Measurements from ENCODE around the gene AHCYL1. TPM values are rescaled to one million over a fixed set of nuclear protein-coding genes. Genes with fewer than 3 reads are reported as not detected.

The AHCYL1 gene
- total RNA-seq, 4 donors from 2014 or later = 82.6 to 102 (median 92.4) TPM

DNA sequence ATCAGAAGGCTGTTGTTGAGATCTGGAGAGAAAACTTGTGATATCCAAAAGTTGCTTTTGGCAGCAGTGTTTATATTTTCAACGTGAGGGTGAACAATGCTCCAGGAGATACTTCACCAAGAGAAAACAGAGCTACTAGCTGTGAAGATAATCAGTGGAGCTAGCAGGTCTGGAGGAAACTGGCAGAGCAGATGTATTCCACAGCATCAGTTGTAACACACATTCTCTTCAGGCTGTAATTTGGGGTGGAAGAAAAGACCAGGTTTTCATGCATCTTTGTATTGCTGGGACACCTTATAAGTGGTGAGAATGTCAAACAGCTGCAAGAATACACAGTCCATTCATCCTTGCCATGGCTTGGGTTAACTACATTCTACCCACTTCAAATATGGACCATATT is 22.0 kb downstream of the AHCYL1 start:
- 11% methylated on average over 1 of the region's 1 CpG; no CpG with 5 or more reads in 1 of the 2 donors for WGBS, 2 donors (ENCODE audit: low coverage in 1 of 2)

DNA sequence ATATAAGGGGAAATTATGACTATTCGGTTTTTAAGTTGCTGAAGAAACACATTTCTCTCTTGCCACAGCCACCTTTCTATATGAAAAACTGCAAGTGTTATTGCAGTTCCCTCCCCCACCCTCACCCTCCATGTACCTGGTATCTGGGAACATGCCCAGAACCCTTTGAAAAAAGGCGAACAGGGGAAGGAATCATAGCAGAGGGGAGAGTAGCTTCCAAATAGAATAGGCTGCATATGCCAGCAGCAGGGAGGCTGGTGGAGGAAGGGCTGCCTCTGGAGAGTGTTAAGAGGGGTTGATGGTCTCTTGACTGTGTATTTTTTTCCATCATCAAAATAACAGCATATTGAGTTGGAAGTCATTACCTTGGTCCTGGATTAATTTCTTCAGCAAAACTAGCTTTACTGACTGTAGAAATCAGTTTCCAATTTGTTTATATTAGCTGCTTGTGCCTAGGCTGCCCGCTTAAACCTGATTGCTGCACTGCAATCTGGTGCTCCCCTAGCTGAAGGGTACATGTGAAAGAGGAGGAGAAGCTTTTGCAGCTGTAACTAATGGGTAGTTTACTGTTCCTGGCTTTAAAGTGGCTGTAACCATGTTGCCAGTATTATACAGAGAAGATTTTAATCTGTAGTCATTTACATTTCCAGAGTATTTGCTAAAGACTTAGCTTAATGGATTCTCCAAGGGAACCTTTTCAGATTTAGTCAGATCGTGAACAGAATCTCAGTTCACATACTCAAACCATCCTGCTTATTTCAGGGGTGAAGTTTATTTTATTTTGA is 22.7 kb downstream of the AHCYL1 start:
- Histone ChIP-seq H3K9me3 (no peaks in the 10 kb centered on the region), H3K27me3 (no peaks in the 10 kb centered on the region), H3K36me3 (peaks cover 0 to 35% of the 10 kb centered on the region in 2 donors), H3K4me3 (no peak overlapping the region), H3K27ac (peak overlapping the region in 3 of 4 donors; percentile 9 to 35 (median 30)), H3K4me1 (peaks cover 38 to 73% (median 41%) of the 10 kb centered on the region in 3 donors)
- no peak for ATAC-seq
- WGBS, 2 donors (ENCODE audit: low coverage in 1 of 2) = 41 to 59% methylated on average over 2 to 4 of the region's 4 CpGs
- TF ChIP-seq, protein P1, sequence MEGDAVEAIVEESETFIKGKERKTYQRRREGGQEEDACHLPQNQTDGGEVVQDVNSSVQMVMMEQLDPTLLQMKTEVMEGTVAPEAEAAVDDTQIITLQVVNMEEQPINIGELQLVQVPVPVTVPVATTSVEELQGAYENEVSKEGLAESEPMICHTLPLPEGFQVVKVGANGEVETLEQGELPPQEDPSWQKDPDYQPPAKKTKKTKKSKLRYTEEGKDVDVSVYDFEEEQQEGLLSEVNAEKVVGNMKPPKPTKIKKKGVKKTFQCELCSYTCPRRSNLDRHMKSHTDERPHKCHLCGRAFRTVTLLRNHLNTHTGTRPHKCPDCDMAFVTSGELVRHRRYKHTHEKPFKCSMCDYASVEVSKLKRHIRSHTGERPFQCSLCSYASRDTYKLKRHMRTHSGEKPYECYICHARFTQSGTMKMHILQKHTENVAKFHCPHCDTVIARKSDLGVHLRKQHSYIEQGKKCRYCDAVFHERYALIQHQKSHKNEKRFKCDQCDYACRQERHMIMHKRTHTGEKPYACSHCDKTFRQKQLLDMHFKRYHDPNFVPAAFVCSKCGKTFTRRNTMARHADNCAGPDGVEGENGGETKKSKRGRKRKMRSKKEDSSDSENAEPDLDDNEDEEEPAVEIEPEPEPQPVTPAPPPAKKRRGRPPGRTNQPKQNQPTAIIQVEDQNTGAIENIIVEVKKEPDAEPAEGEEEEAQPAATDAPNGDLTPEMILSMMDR (IDR thresholded peaks at IDR 0.05) = no peak
- no peak for TF ChIP-seq EP300 (IDR thresholded peaks at IDR 0.05)
- no peak for TF ChIP-seq POLR2AphosphoS5 (IDR thresholded peaks at IDR 0.05)
- no peak for TF ChIP-seq POLR2A (IDR thresholded peaks at IDR 0.05)

More for the DNA sequence above, 22.0 kb downstream of the AHCYL1 start:
- peak overlapping the region in 2 of 4 donors; percentile 30 to 32 for H3K27ac ChIP-seq
- no peaks in the 10 kb centered on the region for H3K27me3 ChIP-seq
- no peak overlapping the region for H3K4me3 ChIP-seq
- no peaks in the 10 kb centered on the region for H3K9me3 ChIP-seq
- H3K36me3 ChIP-seq = peaks cover 0 to 28% of the 10 kb centered on the region in 2 donors
- ATAC-seq = no peak
- TF ChIP-seq EP300 (IDR thresholded peaks at IDR 0.05) = no peak
- TF ChIP-seq POLR2AphosphoS5 (IDR thresholded peaks at IDR 0.05) = no peak
- TF ChIP-seq, protein P1 (IDR thresholded peaks at IDR 0.05) = no peak
- no peak for TF ChIP-seq POLR2A (IDR thresholded peaks at IDR 0.05)
- peaks cover 38 to 70% (median 41%) of the 10 kb centered on the region in 3 donors for H3K4me1 ChIP-seq

DNA sequence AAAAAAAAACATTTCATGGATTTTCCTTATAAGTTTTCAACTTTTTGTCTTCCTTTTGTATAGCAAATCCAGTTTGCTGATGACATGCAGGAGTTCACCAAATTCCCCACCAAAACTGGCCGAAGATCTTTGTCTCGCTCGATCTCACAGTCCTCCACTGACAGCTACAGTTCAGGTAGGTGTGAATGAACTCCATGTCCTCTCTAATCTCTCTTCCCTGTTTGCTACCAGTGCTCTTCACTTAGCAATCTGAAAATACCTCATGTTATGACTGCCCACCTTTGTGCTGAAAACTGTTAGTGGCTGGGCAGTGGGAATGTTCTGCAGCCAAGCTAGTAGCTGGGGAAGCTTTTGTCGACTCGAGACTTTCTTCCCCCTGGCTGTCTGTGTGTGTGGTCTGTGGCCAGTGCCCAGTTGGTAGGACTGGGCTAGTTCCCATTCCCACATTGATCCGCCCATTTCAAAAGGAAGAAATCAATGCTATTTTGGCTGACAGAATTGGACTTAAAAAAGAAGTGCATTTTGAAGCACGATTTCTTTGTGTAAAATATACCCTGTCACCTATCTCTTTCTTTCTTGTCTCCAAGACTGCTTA is 24.5 kb downstream of the AHCYL1 start:
- WGBS, 2 donors (ENCODE audit: low coverage in 1 of 2) = 79 to 87% methylated on average over 3 to 7 of the region's 7 CpGs
- Histone ChIP-seq H3K4me1 (peaks cover 31 to 57% (median 32%) of the 10 kb centered on the region in 3 donors), H3K36me3 (peaks cover 0 to 53% of the 10 kb centered on the region in 2 donors), H3K27me3 (no peaks in the 10 kb centered on the region), H3K9me3 (no peaks in the 10 kb centered on the region), H3K27ac (no peak overlapping the region), H3K4me3 (no peak overlapping the region)
- no peak for ATAC-seq
- TF ChIP-seq POLR2A (IDR thresholded peaks at IDR 0.05) = no peak
- TF ChIP-seq, protein P1 (IDR thresholded peaks at IDR 0.05) = no peak
- TF ChIP-seq POLR2AphosphoS5 (IDR thresholded peaks at IDR 0.05) = no peak
- TF ChIP-seq EP300 (IDR thresholded peaks at IDR 0.05) = no peak

DNA sequence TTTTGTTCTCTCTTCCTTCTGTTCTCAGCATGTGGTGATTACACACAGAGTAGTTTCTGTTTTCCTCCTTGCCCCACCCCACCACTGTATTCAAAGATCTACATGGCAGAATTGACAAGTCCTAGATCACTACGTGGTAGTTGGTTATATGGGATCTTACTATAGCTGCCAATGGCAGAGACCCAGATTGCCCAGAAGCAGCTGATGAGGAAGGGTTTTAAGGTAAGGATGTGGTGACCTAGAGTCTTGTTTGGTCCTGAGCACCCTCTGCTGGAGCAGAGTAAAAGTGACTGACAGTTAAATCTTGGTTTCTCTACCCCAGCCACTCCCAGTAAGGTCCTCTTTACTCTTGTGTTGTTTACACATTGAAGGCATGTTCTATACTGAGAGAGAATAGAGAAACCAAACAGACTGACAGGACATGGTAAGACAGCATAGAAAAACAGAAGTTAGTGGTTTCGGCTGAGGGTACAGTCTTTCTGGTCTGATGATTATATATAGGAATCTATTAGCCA is 27.0 kb downstream of the AHCYL1 start:
- Histone ChIP-seq H3K27me3 (no peaks in the 10 kb centered on the region), H3K27ac (peak overlapping the region in 3 of 4 donors; percentile 2 to 11 (median 4)), H3K36me3 (peaks cover 11 to 78% of the 10 kb centered on the region in 2 donors), H3K4me3 (no peak overlapping the region), H3K4me1 (peaks cover 8 to 32% (median 8%) of the 10 kb centered on the region in 3 donors), H3K9me3 (no peaks in the 10 kb centered on the region)
- WGBS, 2 donors (ENCODE audit: low coverage in 1 of 2) = 0 to 54% methylated on average over 1 to 2 of the region's 2 CpGs
- ATAC-seq = peak; percentile 48
- TF ChIP-seq EP300 (IDR thresholded peaks at IDR 0.05) (no peak), POLR2A (IDR thresholded peaks at IDR 0.05) (no peak), POLR2AphosphoS5 (IDR thresholded peaks at IDR 0.05) (no peak)
- TF ChIP-seq, protein P1 (IDR thresholded peaks at IDR 0.05) = peak in 3 of 4 experiments; percentile 39 to 55 (median 47)
